Activated CD8-positive, alpha-beta memory T cell treated with anti-CD3 and anti-CD28 coated beads for 24 hours (primary cell): ENCODE results near the gene ZBTB16.

ENCODE experiments used
- DNase-seq: peaks from one replicate; pipeline ENCODE4 v3.0.0-alpha.2; 2020

Gene ZBTB16

GRCh38 chr11:114290503-114291235 is 231.2 kb downstream of the ZBTB16 start:
- no peak for DNase-seq

GRCh38 chr11:114291381-114291780 is 231.9 kb downstream of the ZBTB16 start:
- no peak for DNase-seq

DNA sequence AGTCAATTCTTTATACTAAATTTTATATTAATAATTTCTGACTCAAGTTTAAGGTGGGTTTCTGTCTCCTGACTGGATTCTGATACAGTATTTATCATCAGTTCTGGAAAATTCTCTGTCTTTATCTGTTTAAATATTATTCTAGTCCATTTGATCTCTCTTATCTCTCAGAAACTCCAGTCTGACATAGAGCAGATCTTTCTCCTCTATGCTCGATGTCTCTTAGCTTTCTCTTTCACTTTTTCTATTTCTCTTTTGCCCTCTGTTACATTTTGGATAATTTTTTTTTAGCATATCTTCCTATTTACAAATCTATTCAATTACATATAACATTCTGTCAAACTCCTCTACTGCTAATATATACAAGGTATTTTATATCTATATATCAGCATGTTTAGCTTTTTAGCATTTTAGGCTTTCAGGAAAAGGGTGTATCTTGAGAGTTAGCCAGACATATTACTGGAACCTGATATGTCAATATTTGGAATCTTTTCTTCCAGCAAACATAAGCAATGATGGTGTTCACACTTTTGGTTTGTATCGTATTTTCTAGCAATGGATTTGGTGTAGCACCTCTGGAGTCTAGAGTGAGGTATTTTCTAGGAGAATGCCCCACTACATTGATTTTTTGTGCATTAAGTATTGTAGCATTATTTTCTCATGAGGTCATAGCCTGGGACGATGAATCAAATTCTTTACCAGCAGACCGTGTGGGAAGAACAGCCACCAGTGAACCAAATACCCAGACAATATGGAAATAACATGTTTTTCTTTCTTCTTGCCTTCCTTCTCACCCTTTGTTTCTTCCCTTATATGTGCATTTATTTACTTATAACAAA is 232.6 kb downstream of the ZBTB16 start:
- DNase-seq, result no peak

DNA sequence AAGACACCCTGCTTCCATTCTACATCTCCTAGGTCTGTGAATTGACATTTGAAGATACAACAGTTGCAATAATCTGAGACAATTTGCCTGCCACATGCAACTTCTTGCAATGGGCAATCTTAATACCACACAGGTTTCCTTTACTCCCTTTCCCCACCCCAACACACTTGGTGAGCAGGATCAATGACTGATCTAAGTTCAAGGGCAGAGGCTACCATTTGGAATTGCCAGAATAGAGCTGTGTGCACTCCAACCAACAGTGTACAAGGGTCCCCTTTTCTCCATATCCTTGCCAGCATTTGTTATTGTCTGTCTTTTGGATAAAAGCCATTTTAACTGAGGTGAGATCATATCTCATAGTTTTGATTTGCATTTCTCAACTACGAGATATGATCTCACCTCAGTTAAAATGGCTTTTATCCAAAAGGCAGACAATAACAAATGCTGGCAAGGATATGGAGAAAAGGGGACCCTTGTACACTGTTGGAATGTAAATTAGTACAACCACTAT is 233.7 kb downstream of the ZBTB16 start:
- no peak for DNase-seq

DNA sequence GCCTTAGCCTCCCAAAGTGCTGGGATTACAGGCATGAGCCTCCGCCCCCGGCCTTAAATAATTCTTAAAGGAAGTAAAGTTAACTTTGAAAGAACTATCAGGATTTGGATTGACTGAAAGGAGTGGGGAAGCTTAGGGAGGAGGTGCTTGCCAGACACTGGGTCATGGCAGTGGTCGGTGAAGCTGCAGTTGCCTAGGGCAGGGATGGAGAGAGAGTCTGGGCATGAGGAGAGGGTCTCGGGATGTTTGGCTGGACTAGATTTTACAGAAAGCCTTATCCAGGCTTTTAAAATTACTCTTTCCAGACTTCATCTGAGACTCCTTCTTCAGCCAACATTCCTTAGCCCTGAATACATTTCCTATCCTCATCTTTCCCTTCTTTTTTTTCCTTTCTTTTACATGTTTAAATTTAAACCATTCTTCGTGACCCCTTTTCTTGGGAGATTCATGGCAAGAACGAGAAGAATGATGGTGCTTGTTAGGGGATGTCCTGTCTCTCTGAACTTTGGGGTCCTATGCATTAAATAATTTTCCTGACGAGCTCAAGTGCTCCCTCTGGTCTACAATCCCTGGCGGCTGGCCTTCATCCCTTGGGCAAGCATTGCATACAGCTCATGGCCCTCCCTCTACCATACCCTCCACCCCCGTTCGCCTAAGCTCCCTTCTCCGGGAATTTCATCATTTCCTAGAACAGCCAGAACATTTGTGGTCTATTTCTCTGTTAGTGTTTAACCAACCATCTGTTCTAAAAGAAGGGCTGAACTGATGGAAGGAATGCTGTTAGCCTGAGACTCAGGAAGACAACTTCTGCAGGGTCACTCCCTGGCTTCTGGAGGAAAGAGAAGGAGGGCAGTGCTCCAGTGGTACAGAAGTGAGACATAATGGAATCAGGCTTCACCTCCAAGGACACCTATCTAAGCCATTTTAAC is 236.4 kb downstream of the ZBTB16 start, which contains the start of gene NNMT:
Gene NNMT (plus strand): TSS at position 724 of the 929 bp plus-strand sequence. CDS start 158 bp downstream, at position 882.
- DNase-seq, result no peak

- no peak for DNase-seq
These were observed 237.3 kb downstream of the ZBTB16 start for GRCh38 chr11:114296605-114297372.

GRCh38 chr11:114297806-114298709 is 238.5 kb downstream of the ZBTB16 start:
- DNase-seq, result no peak

DNA sequence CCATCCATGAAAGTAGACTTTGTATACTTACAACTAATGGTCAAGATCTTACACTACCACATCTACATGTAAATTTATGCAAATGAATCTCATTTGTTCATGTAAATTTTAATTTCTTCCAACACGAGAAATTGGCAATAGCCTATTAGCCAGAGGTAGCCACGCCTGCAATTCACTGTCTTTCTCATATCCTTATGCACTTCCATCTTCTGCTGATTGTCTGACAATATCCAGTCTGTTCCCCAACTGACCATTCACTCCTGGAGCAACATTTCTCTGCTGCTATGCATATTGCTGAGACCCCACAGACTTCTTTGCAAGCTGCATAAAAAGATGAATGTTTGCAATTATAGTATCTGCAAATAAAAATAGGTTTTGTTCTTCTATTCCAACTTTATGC is 239.2 kb downstream of the ZBTB16 start:
- no peak for DNase-seq
